ES-I3 (cell line): ENCODE data around the gene ANP32B.
A peak's percentile ranks its signal among the peaks of the same experiment; 100 is the strongest.
"Not testable (repeated sequence)": the region's sequence is repeated elsewhere in the genome, so short reads cannot be mapped to it uniquely, and the experiment has no call there.

Source experiments
- H3K36me3 ChIP-seq: 2 replicates; pipeline ENCODE4 v1.6.1; 2013; ENCODE audit warnings: mild to moderate bottlenecking, low read length, control low read depth, moderate library complexity; ENCODE audit not compliant: insufficient read depth
- H3K4me1 ChIP-seq: 2 replicates; pipeline ENCODE4 v1.6.1; 2013; ENCODE audit warnings: mild to moderate bottlenecking, control low read depth, low read length; ENCODE audit not compliant: insufficient read depth
- H3K9ac ChIP-seq: 2 replicates; pipeline ENCODE4 v1.6.1; 2013; ENCODE audit warnings: low read depth, mild to moderate bottlenecking, low read length, moderate library complexity
- H3K9me3 ChIP-seq: 2 replicates; pipeline ENCODE4 v1.6.1; 2013; ENCODE audit warnings: mild to moderate bottlenecking, low read length, moderate library complexity; ENCODE audit not compliant: control insufficient read depth, insufficient read depth

The ANP32B gene

GRCh38 chr9:97982683-97983588 lies at the start of gene ANP32B:
Gene ANP32B, plus strand, starts transcription at chr9:97983341. Its CDS starts 215 bp downstream, at chr9:97983556.
- no peaks in the 10 kb centered on the region for H3K36me3 ChIP-seq
- H3K9me3 ChIP-seq: peaks cover 3% of the 10 kb centered on the region; the same call in 1 of the 2 replicates
- peak within 1 kb of the TSS; percentile 67 for H3K9ac ChIP-seq
- H3K4me1 ChIP-seq: peaks cover 7% of the 10 kb centered on the region; the same call in 1 of the 2 replicates

DNA sequence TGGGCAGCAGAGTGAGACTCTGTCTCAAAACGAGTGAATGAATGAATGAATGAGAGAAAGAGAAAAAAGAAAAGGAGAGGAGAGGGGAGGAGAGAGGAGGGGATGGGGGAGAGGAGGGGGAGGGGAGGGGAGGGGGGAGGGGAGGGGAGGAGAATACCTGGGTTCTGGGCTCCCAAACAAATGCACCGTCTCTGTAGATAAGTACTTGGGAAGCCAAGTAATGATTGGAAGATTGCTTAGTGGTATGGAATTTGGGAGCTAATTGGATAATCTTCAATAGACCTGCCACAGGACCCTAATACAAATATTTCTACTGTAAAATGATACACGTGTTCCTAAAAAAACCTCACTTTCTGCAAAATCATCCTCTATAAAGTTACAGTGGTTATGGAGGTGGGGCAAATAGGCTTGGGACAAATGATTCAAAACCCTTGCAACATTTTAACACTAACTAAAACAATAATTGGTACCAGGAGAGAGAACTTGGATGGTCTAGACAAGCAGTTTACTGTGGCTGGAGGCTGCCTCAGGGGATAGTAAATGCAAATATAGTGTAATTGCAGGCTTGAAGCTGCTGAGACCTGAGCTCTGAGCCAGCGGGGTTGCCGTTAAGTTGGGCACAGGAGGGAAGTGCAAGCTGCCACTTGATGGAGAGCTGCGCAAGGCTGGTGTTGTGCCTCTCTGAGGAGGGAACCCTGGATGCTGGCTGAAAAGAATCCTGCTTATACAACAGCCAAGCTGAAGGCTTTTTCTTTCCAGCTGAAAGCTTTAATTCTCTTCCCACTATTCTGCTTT lies 48.6 kb upstream of the ANP32B start:
- Histone ChIP-seq H3K36me3 (no peaks in the 10 kb centered on the region), H3K9me3 (no peaks in the 10 kb centered on the region), H3K9ac (no peak overlapping the region), H3K4me1 (peaks cover 4% of the 10 kb centered on the region; the same call in 1 of the 2 replicates)

DNA sequence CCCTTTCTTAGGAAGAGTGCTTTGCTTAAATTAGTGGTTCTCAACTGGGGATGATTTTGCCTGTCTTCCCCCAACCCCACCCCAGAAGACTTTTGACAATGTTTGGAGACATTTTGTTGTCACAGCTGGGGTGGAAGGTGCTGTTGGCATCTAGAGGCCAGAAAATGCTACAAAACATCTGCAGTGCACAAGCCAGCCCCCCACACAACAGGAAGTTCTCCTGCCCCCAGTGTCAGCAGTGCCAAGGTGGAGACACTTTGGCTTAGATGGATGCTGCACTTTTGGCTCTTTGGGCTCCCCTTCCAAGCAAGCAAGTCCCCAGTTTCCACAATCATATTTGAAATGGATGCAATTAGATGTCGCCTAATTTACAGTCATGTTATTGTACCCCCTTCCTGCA lies 47.9 kb upstream of the ANP32B start:
- Histone ChIP-seq H3K4me1 (peaks cover 4% of the 10 kb centered on the region; the same call in 1 of the 2 replicates), H3K9ac (no peak overlapping the region), H3K36me3 (no peaks in the 10 kb centered on the region), H3K9me3 (no peaks in the 10 kb centered on the region)

- no peaks in the 10 kb centered on the region for H3K9me3 ChIP-seq
- peaks cover 4% of the 10 kb centered on the region; the same call in 1 of the 2 replicates for H3K4me1 ChIP-seq
- H3K36me3 ChIP-seq: no peaks in the 10 kb centered on the region
- no peak overlapping the region for H3K9ac ChIP-seq
Measured at GRCh38 chr9:97936998-97937397, 46.1 kb upstream of the ANP32B start.

- Histone ChIP-seq H3K9ac (no peak within 1 kb of the TSS), H3K4me1 (peaks cover 4% of the 10 kb centered on the region; the same call in 1 of the 2 replicates), H3K36me3 (no peaks in the 10 kb centered on the region), H3K9me3 (no peaks in the 10 kb centered on the region)
Measured at GRCh38 chr9:97938081-97938644, 45.0 kb upstream of the ANP32B start, which contains the start of gene HEMGN. Gene HEMGN, minus strand, starts transcription at chr9:97938172. Its CDS starts 36 bp downstream, at chr9:97938136.

DNA sequence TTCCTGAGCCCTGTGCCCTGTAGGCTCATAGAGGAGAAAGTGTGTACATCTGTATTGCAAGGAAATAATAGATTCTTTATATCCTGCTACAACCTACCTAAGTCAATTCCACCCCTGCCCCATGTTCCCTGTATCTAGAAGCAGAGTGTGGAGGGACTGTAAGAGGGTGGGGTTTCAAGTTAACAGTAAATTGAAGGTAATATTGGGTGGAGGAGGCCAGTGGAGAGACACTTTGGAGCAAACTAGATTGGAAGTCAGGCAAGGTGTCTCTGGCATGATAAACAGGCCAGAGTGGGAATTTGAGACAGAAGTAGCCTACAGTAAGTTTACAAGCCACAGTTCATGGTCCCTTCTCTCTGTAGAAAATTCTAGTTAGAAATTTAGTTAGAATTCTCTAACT lies 42.9 kb upstream of the ANP32B start:
- no peak overlapping the region for H3K9ac ChIP-seq
- H3K9me3 ChIP-seq: no peaks in the 10 kb centered on the region
- H3K36me3 ChIP-seq: no peaks in the 10 kb centered on the region
- no peaks in the 10 kb centered on the region for H3K4me1 ChIP-seq

- H3K9ac ChIP-seq: no peak overlapping the region
Measured at GRCh38 chr9:97940741-97941140, 42.4 kb upstream of the ANP32B start.

DNA sequence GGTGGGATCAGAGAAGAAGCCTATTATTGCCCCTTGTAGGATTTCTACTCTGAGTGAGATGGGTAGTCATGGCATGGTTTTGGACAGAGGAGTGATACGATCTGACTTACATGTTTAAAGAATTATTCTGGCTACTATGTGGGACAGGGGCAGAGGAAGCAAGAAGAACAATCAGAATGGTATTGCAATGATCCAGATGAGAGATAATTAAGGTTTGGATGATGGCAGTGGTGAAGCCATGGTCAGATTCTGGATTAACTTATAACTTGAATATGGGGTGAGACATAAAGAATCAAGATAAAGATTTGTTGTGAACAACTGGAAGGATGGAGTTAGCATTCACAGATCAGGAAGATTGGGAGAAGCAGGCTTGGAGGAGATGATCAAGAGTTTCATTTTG lies 41.8 kb upstream of the ANP32B start:
- no peaks in the 10 kb centered on the region for H3K36me3 ChIP-seq
- H3K9me3 ChIP-seq: no peaks in the 10 kb centered on the region
- H3K4me1 ChIP-seq: no peaks in the 10 kb centered on the region
- H3K9ac ChIP-seq: no peak overlapping the region

More at GRCh38 chr9:97940741-97941140, 42.4 kb upstream of the ANP32B start:
- Histone ChIP-seq H3K36me3 (no peaks in the 10 kb centered on the region), H3K9me3 (no peaks in the 10 kb centered on the region), H3K4me1 (no peaks in the 10 kb centered on the region)

- no peaks in the 10 kb centered on the region for H3K9me3 ChIP-seq
- no peaks in the 10 kb centered on the region for H3K4me1 ChIP-seq
- no peak overlapping the region for H3K9ac ChIP-seq
- H3K36me3 ChIP-seq: no peaks in the 10 kb centered on the region
Measured at GRCh38 chr9:97943308-97943855, 39.8 kb upstream of the ANP32B start.

DNA sequence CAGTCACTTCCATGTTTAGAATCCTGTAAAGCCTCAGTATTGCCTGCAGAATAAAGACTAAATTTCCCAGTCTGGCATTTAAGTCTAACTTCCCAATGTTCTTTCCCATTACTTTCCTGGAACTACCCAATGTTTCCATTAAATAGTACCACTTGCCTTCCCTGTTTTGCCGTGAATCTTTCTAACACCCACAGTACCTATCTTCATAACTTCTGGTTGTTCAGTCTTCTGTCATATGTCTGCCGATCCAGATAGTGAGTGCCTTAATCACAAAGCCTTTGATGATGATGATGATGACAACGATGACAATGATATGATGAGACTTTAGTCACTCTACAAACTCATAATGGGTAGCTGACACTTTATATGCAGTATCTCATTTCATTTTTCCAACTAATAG lies 38.5 kb upstream of the ANP32B start:
- Histone ChIP-seq H3K9me3 (no peaks in the 10 kb centered on the region), H3K36me3 (no peaks in the 10 kb centered on the region), H3K9ac (no peak overlapping the region), H3K4me1 (no peaks in the 10 kb centered on the region)

- not testable (repeated sequence) for H3K9me3 ChIP-seq, H3K9ac ChIP-seq, H3K36me3 ChIP-seq, H3K4me1 ChIP-seq
Measured at GRCh38 chr9:97945470-97945869, 37.7 kb upstream of the ANP32B start.

DNA sequence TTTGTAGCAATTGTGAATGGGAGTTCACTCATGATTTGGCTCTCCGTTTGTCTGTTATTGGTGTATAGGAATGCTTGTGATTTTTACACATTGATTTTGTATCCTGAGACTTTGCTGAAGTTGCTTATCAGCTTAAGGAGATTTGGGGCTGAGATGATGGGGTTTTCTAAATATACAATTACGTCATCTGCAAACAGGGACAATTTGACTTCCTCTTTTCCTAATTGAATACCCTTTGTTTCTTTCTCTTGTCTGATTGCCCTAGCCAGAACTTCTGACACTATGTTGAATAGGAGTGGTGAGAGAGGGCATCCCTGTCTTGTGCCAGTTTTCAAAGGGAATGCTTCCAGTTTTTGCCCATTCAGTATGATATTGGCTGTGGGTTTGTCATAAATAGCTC lies 36.0 kb upstream of the ANP32B start:
- H3K36me3 ChIP-seq, H3K9ac ChIP-seq, H3K9me3 ChIP-seq, H3K4me1 ChIP-seq: not testable (repeated sequence)

DNA sequence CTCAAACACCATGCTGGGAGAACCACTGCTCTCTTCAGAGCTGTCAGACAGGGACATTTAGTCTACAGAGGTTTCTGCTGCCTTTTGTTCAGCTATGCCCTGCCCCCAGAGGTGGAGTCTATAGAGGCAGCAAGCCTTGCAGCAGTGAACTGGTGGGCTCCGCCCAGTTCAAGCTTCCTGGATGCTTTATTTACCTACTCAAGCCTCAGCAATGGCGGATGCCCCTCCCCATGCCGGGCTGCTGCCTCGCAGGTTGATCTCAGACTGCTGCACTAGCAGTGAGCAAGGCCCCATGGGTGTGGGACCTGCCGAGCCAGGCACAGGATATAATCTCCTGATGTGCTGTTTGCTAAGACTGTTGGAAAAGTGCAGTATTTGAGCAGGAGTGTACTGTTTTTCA lies 32.3 kb upstream of the ANP32B start:
- H3K9ac ChIP-seq, H3K9me3 ChIP-seq, H3K36me3 ChIP-seq, H3K4me1 ChIP-seq: not testable (repeated sequence)

GRCh38 chr9:97954550-97954989 lies 28.6 kb upstream of the ANP32B start:
- Histone ChIP-seq H3K9me3 (peaks cover 4% of the 10 kb centered on the region; the same call in 1 of the 2 replicates), H3K9ac (no peak overlapping the region), H3K4me1 (no peaks in the 10 kb centered on the region), H3K36me3 (no peaks in the 10 kb centered on the region)
